ENCODE data around the gene BNC1.
A peak's percentile ranks its signal among the peaks of the same experiment; 100 is the strongest.

The BNC1 gene

GRCh38 chr15:83293201-83293600 is 8.7 kb upstream of the BNC1 start:
- Histone ChIP-seq H3K9ac (ENCODE audit: low read depth, low read length) (no peak overlapping the region), H3K27me3 (ENCODE audit: insufficient read depth, low read length) (peaks cover 6% of the 10 kb centered on the region; the same call in 1 of the 2 replicates), H3K9me3 (ENCODE audit: insufficient read depth, low read depth, low read length) (no peaks in the 10 kb centered on the region), H3K4me3 (ENCODE audit: low read length) (no peak overlapping the region), H3K27ac (ENCODE audit: low read depth, low read length) (no peak overlapping the region), H3K4me1 (ENCODE audit: insufficient read depth, low read length) (peaks cover 3% of the 10 kb centered on the region; the same call in 1 of the 2 replicates), H3K36me3 (ENCODE audit: insufficient read depth, low read length) (no peaks in the 10 kb centered on the region)
- 90% methylated on average over 1 of the region's 1 CpG for WGBS

- H3K4me1 ChIP-seq (ENCODE audit: insufficient read depth, low read length), result peaks cover 10% of the 10 kb centered on the region; the same call in 1 of the 2 replicates
- no peak overlapping the region for H3K9ac ChIP-seq (ENCODE audit: low read depth, low read length)
- peaks cover 9% of the 10 kb centered on the region for H3K27me3 ChIP-seq (ENCODE audit: insufficient read depth, low read length)
- 88% methylated on average over 5 of the region's 5 CpGs for WGBS
- no peak overlapping the region for H3K4me3 ChIP-seq (ENCODE audit: low read length)
- no peak overlapping the region for H3K27ac ChIP-seq (ENCODE audit: low read depth, low read length)
- no peaks in the 10 kb centered on the region for H3K9me3 ChIP-seq (ENCODE audit: insufficient read depth, low read depth, low read length)
- H3K36me3 ChIP-seq (ENCODE audit: insufficient read depth, low read length), result no peaks in the 10 kb centered on the region
Observed at GRCh38 chr15:83292317-83292716, 7.9 kb upstream of the BNC1 start.

GRCh38 chr15:83290236-83290635 is 5.8 kb upstream of the BNC1 start:
- Histone ChIP-seq H3K27me3 (ENCODE audit: insufficient read depth, low read length) (peaks cover 30% of the 10 kb centered on the region), H3K9me3 (ENCODE audit: insufficient read depth, low read depth, low read length) (no peaks in the 10 kb centered on the region), H3K27ac (ENCODE audit: low read depth, low read length) (no peak overlapping the region), H3K36me3 (ENCODE audit: insufficient read depth, low read length) (no peaks in the 10 kb centered on the region), H3K4me3 (ENCODE audit: low read length) (no peak overlapping the region), H3K9ac (ENCODE audit: low read depth, low read length) (no peak overlapping the region), H3K4me1 (ENCODE audit: insufficient read depth, low read length) (peaks cover 12% of the 10 kb centered on the region; the same call in 1 of the 2 replicates)
- 69% methylated on average over 4 of the region's 4 CpGs for WGBS

GRCh38 chr15:83289160-83289559 is 4.7 kb upstream of the BNC1 start:
- Histone ChIP-seq H3K27ac (ENCODE audit: low read depth, low read length) (no peak overlapping the region), H3K4me1 (ENCODE audit: insufficient read depth, low read length) (peaks cover 12% of the 10 kb centered on the region; the same call in 1 of the 2 replicates)
- WGBS, result 90% methylated on average over 1 of the region's 1 CpG

GRCh38 chr15:83288381-83288801 is 3.9 kb upstream of the BNC1 start:
- Histone ChIP-seq H3K27ac (ENCODE audit: low read depth, low read length) (no peak overlapping the region), H3K4me3 (ENCODE audit: low read length) (no peak overlapping the region), H3K4me1 (ENCODE audit: insufficient read depth, low read length) (peaks cover 12% of the 10 kb centered on the region; the same call in 1 of the 2 replicates), H3K9me3 (ENCODE audit: insufficient read depth, low read depth, low read length) (no peaks in the 10 kb centered on the region), H3K27me3 (ENCODE audit: insufficient read depth, low read length) (peaks cover 46% of the 10 kb centered on the region), H3K36me3 (ENCODE audit: insufficient read depth, low read length) (no peaks in the 10 kb centered on the region), H3K9ac (ENCODE audit: low read depth, low read length) (no peak overlapping the region)
- 62% methylated on average over 7 of the region's 7 CpGs for WGBS

More at GRCh38 chr15:83289160-83289559, 4.7 kb upstream of the BNC1 start:
- H3K36me3 ChIP-seq (ENCODE audit: insufficient read depth, low read length), result no peaks in the 10 kb centered on the region
- no peak overlapping the region for H3K9ac ChIP-seq (ENCODE audit: low read depth, low read length)
- H3K4me3 ChIP-seq (ENCODE audit: low read length), result no peak overlapping the region
- no peaks in the 10 kb centered on the region for H3K9me3 ChIP-seq (ENCODE audit: insufficient read depth, low read depth, low read length)
- H3K27me3 ChIP-seq (ENCODE audit: insufficient read depth, low read length), result peaks cover 39% of the 10 kb centered on the region

DNA sequence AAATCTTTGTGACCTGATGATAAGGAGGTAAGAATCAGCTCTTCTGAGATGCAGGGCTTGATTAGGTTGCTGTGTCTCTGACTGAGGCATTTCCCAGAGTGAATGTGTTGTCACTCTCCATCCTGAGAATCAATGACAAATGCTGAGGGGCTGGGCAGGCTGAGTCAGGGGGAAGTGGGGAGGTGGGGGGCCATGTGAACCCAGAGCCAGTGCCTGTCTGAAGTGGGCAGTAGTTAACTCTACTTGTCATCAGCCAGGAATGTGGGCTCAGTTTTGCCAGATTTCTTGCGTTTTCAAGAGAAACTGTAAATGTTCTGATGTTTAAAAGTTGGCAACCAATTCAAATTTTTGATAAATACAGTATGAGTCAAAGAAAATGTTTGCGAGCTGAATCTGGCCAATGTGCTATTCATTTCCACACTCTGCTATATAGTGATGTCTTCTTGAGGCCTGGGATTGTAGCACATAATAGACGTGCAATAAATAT is 3.1 kb upstream of the BNC1 start:
- H3K9ac ChIP-seq (ENCODE audit: low read depth, low read length), result no peak overlapping the region

GRCh38 chr15:83285979-83286553 is 1.6 kb upstream of the BNC1 start:
- no peak overlapping the region for H3K9ac ChIP-seq (ENCODE audit: low read depth, low read length)
- no peak overlapping the region for H3K4me3 ChIP-seq (ENCODE audit: low read length)
- H3K9me3 ChIP-seq (ENCODE audit: insufficient read depth, low read depth, low read length), result no peaks in the 10 kb centered on the region
- H3K36me3 ChIP-seq (ENCODE audit: insufficient read depth, low read length), result no peaks in the 10 kb centered on the region
- peaks cover 14% of the 10 kb centered on the region; the same call in 1 of the 2 replicates for H3K4me1 ChIP-seq (ENCODE audit: insufficient read depth, low read length)
- WGBS, result 71% methylated on average over 9 of the region's 9 CpGs
- H3K27ac ChIP-seq (ENCODE audit: low read depth, low read length), result no peak overlapping the region
- H3K27me3 ChIP-seq (ENCODE audit: insufficient read depth, low read length), result peaks cover 64% of the 10 kb centered on the region

More for the DNA sequence above, 3.1 kb upstream of the BNC1 start:
- H3K9me3 ChIP-seq (ENCODE audit: insufficient read depth, low read depth, low read length), result no peaks in the 10 kb centered on the region
- H3K4me1 ChIP-seq (ENCODE audit: insufficient read depth, low read length), result peaks cover 14% of the 10 kb centered on the region; the same call in 1 of the 2 replicates
- WGBS, result 70% methylated on average over 2 of the region's 3 CpGs
- H3K27ac ChIP-seq (ENCODE audit: low read depth, low read length), result no peak overlapping the region
- H3K4me3 ChIP-seq (ENCODE audit: low read length), result no peak overlapping the region
- H3K36me3 ChIP-seq (ENCODE audit: insufficient read depth, low read length), result no peaks in the 10 kb centered on the region
- peaks cover 49% of the 10 kb centered on the region for H3K27me3 ChIP-seq (ENCODE audit: insufficient read depth, low read length)

- no peaks in the 10 kb centered on the region for H3K9me3 ChIP-seq (ENCODE audit: insufficient read depth, low read depth, low read length)
- peaks cover 70% of the 10 kb centered on the region for H3K27me3 ChIP-seq (ENCODE audit: insufficient read depth, low read length)
- H3K4me3 ChIP-seq (ENCODE audit: low read length), result peak overlapping the region; percentile 46
- 52% methylated on average over 19 of the region's 19 CpGs for WGBS
- no peaks in the 10 kb centered on the region for H3K36me3 ChIP-seq (ENCODE audit: insufficient read depth, low read length)
- H3K9ac ChIP-seq (ENCODE audit: low read depth, low read length), result no peak overlapping the region
- no peak overlapping the region for H3K27ac ChIP-seq (ENCODE audit: low read depth, low read length)
- H3K4me1 ChIP-seq (ENCODE audit: insufficient read depth, low read length), result peaks cover 14% of the 10 kb centered on the region; the same call in 1 of the 2 replicates
Observed at GRCh38 chr15:83285284-83285978, 967 bp upstream of the BNC1 start.

DNA sequence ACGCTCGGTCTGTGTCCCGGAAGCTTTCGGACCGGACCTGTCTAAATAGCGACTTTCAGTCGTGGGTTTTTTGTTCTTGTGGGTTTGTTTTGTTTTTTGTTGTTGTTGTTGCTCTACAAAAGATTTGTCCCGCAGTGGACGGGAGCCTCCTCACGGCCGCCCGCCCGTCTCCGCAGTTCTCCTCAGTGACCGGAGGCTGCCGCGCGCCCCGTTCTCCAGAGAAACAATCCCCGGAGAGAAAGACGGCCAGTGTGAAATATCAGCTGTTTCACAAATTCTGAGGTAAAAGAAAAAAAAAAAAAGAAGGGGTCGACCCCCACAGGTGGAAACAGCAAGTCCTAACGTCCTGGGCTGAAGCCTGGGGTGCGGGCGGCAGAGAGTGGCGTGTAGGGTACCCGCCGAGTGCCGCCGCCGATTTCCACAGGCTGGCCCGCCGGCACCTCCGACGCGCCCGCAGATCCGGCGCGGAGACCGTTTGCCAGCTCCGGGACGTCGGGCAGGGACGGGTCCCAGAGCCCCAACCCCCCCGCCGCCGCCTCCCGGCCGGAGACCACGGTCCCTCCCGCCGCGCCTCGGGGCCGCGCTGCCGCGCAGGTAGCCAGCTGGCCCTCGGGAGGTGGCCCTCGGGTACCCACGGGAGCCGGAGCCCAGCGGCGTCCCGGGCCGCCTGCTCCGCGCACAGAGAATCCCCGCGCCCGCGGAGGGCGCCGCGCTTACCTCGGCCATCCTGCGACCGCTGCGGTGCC is 478 bp downstream of the BNC1 start:
- no peaks in the 10 kb centered on the region for H3K36me3 ChIP-seq (ENCODE audit: insufficient read depth, low read length)
- no peak overlapping the region for H3K9ac ChIP-seq (ENCODE audit: low read depth, low read length)
- 1% methylated on average over 80 of the region's 80 CpGs for WGBS
- peak overlapping the region; percentile 52 for H3K4me3 ChIP-seq (ENCODE audit: low read length)
- H3K27ac ChIP-seq (ENCODE audit: low read depth, low read length), result no peak overlapping the region
- H3K4me1 ChIP-seq (ENCODE audit: insufficient read depth, low read length), result peaks cover 14% of the 10 kb centered on the region; the same call in 1 of the 2 replicates
- H3K27me3 ChIP-seq (ENCODE audit: insufficient read depth, low read length), result peaks cover 83% of the 10 kb centered on the region
- H3K9me3 ChIP-seq (ENCODE audit: insufficient read depth, low read depth, low read length), result no peaks in the 10 kb centered on the region

DNA sequence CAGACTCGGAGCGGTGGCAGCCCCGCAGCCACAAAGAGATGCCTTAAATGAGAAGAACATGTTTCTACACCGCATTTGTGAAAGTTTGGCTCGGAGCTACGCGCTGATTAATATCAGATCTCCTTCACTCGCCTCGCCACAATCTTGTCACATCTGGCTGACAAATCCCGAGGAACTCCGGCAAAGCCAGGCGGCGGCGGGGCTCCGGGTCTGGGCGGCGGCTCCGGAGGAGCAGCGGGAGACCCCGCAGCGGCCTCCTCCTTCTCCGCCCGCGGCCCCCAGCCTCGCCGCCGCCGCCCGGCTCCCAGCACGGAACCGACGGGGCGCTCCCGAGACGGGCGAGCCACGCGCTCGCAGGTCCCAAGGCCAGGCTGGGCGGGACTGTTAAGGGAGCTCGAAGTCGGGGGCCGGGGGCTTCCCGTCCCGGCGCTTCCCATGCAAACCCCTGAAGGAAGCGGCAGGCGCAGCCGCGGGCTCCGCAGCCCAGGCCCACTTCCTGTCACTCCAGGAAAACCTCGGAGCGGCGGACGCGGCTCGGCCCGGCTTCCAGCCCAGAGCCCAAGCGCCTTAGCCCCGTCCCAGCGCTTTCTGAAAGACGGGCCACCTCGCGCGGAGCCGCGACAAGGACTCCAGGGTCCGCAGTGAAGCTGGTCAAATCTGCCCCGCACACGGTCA is 1.2 kb downstream of the BNC1 start:
- H3K27ac ChIP-seq (ENCODE audit: low read depth, low read length), result no peak overlapping the region
- peak overlapping the region; percentile 52 for H3K4me3 ChIP-seq (ENCODE audit: low read length)
- H3K9ac ChIP-seq (ENCODE audit: low read depth, low read length), result 0 out of 2 replicates have a peak overlapping the region, but pooled peaks have one; percentile 2
- H3K4me1 ChIP-seq (ENCODE audit: insufficient read depth, low read length), result peaks cover 14% of the 10 kb centered on the region; the same call in 1 of the 2 replicates
- no peaks in the 10 kb centered on the region for H3K9me3 ChIP-seq (ENCODE audit: insufficient read depth, low read depth, low read length)
- H3K27me3 ChIP-seq (ENCODE audit: insufficient read depth, low read length), result peaks cover 83% of the 10 kb centered on the region
- no peaks in the 10 kb centered on the region for H3K36me3 ChIP-seq (ENCODE audit: insufficient read depth, low read length)
- under 1% methylated on average over 70 of the region's 70 CpGs for WGBS
